GM06990 (cell line): ENCODE data around the gene CIITA.
A peak's percentile ranks its signal among the peaks of the same experiment; 100 is the strongest.

Experiments
- DNase-seq: peaks from one replicate; pipeline ENCODE4 v3.0.0-alpha.2; 2011; ENCODE audit not compliant: insufficient read length; ENCODE audit errors: extremely low read depth
- H3K27me3 ChIP-seq: replicated peaks from 2 replicates; pipeline ENCODE4 v1.6.0; 2011; ENCODE audit warnings: low read length; ENCODE audit not compliant: control insufficient read depth, insufficient read depth
- H3K36me3 ChIP-seq: 2 replicates; pipeline ENCODE4 v1.5.1; 2011; ENCODE audit warnings: low read length; ENCODE audit not compliant: control insufficient read depth, insufficient read depth
- H3K4me3 ChIP-seq: replicated peaks from 2 replicates; pipeline ENCODE4 v1.5.1; 2011; ENCODE audit warnings: low read depth, mild to moderate bottlenecking, control low read depth, low read length
- TF ChIP-seq, protein P1 (sequence below): IDR thresholded peaks from 2 replicates; pipeline ENCODE4 v1.5.1; 2011; ENCODE audit warnings: low read length, control low read depth, mild to moderate bottlenecking, inconsistent platforms; ENCODE audit not compliant: insufficient read depth, poor library complexity, severe bottlenecking

Gene CIITA

DNA sequence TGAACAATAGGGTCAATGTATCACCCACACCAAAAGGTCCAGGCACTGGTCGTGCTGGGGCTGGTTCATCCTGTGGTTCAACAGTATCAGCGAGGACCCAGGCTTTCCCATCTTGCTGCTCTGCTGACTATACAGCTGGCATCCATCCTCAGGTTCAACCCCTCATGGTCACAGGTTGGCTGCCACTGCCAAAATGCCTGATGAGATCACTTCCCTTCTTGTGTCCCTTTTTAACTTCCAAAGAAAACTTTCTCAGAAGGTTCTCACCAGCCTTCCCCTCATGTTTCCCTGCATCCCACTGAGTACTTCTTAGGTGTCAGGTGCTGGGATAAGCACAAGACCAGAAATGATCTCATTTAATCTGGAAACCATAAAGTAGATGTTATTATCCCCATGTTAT is 93.1 kb downstream of the CIITA start:
- TF ChIP-seq, protein P1, sequence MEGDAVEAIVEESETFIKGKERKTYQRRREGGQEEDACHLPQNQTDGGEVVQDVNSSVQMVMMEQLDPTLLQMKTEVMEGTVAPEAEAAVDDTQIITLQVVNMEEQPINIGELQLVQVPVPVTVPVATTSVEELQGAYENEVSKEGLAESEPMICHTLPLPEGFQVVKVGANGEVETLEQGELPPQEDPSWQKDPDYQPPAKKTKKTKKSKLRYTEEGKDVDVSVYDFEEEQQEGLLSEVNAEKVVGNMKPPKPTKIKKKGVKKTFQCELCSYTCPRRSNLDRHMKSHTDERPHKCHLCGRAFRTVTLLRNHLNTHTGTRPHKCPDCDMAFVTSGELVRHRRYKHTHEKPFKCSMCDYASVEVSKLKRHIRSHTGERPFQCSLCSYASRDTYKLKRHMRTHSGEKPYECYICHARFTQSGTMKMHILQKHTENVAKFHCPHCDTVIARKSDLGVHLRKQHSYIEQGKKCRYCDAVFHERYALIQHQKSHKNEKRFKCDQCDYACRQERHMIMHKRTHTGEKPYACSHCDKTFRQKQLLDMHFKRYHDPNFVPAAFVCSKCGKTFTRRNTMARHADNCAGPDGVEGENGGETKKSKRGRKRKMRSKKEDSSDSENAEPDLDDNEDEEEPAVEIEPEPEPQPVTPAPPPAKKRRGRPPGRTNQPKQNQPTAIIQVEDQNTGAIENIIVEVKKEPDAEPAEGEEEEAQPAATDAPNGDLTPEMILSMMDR = no peak

DNA sequence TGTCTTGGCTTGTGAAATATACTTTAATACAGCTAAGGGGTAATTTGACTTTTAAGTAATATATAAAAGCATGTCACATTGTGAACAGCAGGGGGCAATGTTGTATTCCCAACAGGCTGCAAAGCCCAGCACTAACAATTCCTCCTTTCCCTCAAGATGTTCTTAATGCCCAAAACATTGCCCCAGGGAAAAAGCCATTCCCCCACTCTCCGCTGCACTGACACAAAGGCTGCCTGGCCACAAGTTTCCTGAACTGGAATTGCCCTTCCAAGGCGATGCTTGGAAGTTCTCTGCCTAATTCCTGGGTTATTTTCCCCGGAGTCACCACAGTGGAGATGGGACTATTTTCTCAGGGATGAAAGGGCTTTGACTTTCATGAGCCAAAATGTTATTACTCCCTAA is 94.6 kb downstream of the CIITA start:
- TF ChIP-seq, protein P1 = peak; percentile 58
- no peaks in the 10 kb centered on the region for H3K27me3 ChIP-seq
- H3K4me3 ChIP-seq = no peak overlapping the region
- H3K36me3 ChIP-seq = peaks cover 16% of the 10 kb centered on the region
- no peak for DNase-seq

More for the DNA sequence above, 93.1 kb downstream of the CIITA start:
- H3K4me3 ChIP-seq = no peak overlapping the region
- no peak for DNase-seq
- H3K27me3 ChIP-seq = no peaks in the 10 kb centered on the region
- peaks cover 16% of the 10 kb centered on the region for H3K36me3 ChIP-seq

DNA sequence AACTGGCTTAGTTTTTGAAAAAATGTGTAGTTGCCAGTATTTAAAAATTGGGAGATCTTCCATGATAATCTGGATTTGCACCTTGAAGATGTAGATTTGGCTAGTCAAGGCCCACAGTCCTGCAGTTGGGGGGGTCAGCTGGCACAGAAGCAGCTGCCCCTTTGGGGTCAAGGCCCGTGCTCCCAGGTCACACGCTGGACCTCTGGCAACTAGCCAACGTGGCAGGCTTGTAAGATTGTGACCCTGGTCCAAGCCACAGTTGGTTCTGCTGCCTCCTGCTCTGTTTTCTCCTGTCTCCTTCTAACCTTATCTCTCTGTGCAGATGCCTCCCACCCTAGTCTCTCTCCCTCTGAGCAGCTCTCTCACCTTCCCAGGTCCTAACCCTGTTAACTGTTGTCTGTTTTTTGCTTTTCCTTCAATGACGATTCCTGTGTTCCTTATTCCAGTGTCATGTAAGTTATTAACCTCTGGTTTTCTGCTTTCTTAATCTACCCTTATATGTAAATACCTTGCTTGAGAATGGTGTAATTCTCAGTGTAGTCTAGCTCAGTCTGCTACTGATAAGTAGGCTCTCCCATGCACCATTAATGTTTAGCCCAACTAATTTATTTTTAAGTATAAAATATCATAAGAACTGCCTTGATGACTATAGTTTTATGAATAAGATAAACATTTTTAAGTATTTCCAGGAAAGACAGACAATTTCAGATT is 95.3 kb downstream of the CIITA start:
- no peak overlapping the region for H3K4me3 ChIP-seq
- no peaks in the 10 kb centered on the region for H3K27me3 ChIP-seq
- H3K36me3 ChIP-seq = peaks cover 13% of the 10 kb centered on the region
- TF ChIP-seq, protein P1 = no peak
- no peak for DNase-seq

DNA sequence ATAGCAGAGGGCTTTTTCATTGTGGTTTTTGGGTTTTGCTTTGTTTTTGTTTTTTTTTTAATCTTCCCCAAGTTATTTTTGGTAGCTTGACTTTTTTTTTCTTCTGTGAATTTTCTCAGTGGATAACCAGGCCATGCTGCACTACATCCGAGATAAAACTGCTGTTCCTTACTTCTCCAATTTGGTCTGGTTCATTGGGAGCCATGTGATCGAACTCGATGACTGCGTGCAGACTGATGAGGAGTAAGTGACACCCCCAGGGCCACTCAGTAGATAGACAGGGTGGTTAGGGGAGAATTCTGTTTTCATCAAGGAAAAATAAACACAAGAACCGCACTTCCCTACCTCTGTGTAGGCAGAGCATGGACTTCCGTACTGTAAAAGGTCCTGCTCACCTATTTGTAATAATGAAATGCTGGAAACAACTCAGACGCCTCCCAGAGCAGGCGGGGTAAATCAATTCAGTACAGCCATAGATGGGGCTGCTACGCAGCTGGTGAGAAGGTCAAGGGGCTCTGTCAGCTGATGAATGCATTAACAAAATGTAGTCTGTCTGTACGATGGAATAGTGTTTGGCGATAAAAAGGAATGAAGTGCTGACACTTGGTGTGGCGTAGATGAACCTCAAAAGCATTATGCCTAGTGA is 95.9 kb downstream of the CIITA start:
- no peak for DNase-seq
- H3K36me3 ChIP-seq = peaks cover 15% of the 10 kb centered on the region
- no peaks in the 10 kb centered on the region for H3K27me3 ChIP-seq
- no peak overlapping the region for H3K4me3 ChIP-seq
- TF ChIP-seq, protein P1 = no peak

DNA sequence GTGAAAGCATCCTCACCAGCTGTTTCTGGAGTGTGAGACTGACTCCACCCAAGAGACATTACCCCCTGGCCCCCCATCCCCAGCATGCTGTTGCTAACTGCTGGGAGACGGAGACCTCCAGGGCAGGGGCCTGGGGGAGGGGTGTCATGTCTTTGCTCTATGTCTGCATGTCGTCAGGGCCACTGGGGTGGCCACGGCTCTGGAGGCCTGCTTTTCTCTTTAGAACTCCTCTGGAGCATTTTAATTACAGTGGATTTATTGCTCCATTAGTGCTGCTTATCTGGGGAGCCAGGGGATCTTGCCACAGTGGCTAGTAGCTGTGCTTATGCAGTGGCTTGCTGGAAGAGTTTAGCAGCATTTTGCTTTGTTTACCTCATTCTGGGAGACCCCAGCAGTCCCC is 99.6 kb downstream of the CIITA start:
- no peaks in the 10 kb centered on the region for H3K27me3 ChIP-seq
- H3K36me3 ChIP-seq = peaks cover 21% of the 10 kb centered on the region
- no peak overlapping the region for H3K4me3 ChIP-seq
- DNase-seq = no peak
- TF ChIP-seq, protein P1 = no peak
